ENCODE measurements around the gene KRTAP20-3.

Gene KRTAP20-3

DNA sequence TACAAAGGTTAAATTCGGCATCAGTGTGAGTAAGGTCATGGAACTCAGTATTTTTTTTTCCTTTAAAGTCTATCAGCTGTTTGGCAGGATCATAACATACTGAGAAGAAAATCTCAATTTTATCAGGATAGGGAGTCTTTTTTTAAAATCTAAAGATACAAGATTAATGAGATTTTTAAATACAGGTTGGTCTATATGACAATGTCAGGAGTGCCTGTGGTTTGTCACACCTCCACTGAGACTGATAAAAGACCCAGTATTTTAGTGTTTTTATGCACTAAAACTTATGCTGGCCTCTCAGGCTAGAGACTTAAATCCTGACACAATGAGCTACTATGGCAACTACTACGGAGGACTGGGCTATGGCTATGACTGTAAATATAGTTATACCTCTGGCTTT lies at the start of gene KRTAP20-3:
KRTAP20-3 (plus strand) TSS at position 301 of the 400 bp plus-strand sequence.
- H3K9me3 ChIP-seq (ENCODE audit: control insufficient read depth in 1 of 2, low read length in 2 of 2) = peaks cover 0 to 7% of the 10 kb centered on the region in 2 donors

GRCh38 chr21:30598802-30599201 lies 43.9 kb upstream of the KRTAP20-3 start, which contains the start of gene KRTAP6-2:
TSS of gene KRTAP6-2 (minus strand) at chr21:30598902. CDS start at chr21:30598874, 28 bp downstream.
- H3K27ac ChIP-seq (ENCODE audit: low read depth, low read length) = no peak within 1 kb of the TSS
- H3K4me3 ChIP-seq (ENCODE audit: low read depth in 1 of 2, low read length in 2 of 2) = no peak within 1 kb of the TSS
- peaks cover 0 to 15% of the 10 kb centered on the region in 2 donors for H3K9me3 ChIP-seq (ENCODE audit: control insufficient read depth in 1 of 2, low read length in 2 of 2)
- H3K9ac ChIP-seq (ENCODE audit: low read depth in 1 of 2, low read length in 2 of 2) = no peak within 1 kb of the TSS
- no peaks in the 10 kb centered on the region for H3K36me3 ChIP-seq (ENCODE audit: control insufficient read depth in 1 of 2, insufficient read depth in 2 of 2, low read length in 2 of 2)
- no peaks in the 10 kb centered on the region for H3K4me1 ChIP-seq (ENCODE audit: control insufficient read depth in 1 of 2, insufficient read depth in 2 of 2, low read length in 2 of 2)
- H3K27me3 ChIP-seq (ENCODE audit: control insufficient read depth in 1 of 2, insufficient read depth in 2 of 2, low read length in 2 of 2) = no peaks in the 10 kb centered on the region

More for the DNA sequence above, at the start of gene KRTAP20-3:
- Histone ChIP-seq H3K27me3 (ENCODE audit: control insufficient read depth in 1 of 2, insufficient read depth in 2 of 2, low read length in 2 of 2) (no peaks in the 10 kb centered on the region), H3K36me3 (ENCODE audit: control insufficient read depth in 1 of 2, insufficient read depth in 2 of 2, low read length in 2 of 2) (no peaks in the 10 kb centered on the region), H3K27ac (ENCODE audit: low read depth, low read length) (no peak within 1 kb of the TSS), H3K4me1 (ENCODE audit: control insufficient read depth in 1 of 2, insufficient read depth in 2 of 2, low read length in 2 of 2) (no peaks in the 10 kb centered on the region), H3K4me3 (ENCODE audit: low read depth in 1 of 2, low read length in 2 of 2) (no peak within 1 kb of the TSS), H3K9ac (ENCODE audit: low read depth in 1 of 2, low read length in 2 of 2) (no peak within 1 kb of the TSS)

- H3K4me3 ChIP-seq (ENCODE audit: low read depth in 1 of 2, low read length in 2 of 2) = no peak within 1 kb of the TSS
- H3K9ac ChIP-seq (ENCODE audit: low read depth in 1 of 2, low read length in 2 of 2) = no peak within 1 kb of the TSS
- no peaks in the 10 kb centered on the region for H3K4me1 ChIP-seq (ENCODE audit: control insufficient read depth in 1 of 2, insufficient read depth in 2 of 2, low read length in 2 of 2)
- H3K27me3 ChIP-seq (ENCODE audit: control insufficient read depth in 1 of 2, insufficient read depth in 2 of 2, low read length in 2 of 2) = no peaks in the 10 kb centered on the region
- H3K9me3 ChIP-seq (ENCODE audit: control insufficient read depth in 1 of 2, low read length in 2 of 2) = peaks cover 0 to 13% of the 10 kb centered on the region in 2 donors
- no peaks in the 10 kb centered on the region for H3K36me3 ChIP-seq (ENCODE audit: control insufficient read depth in 1 of 2, insufficient read depth in 2 of 2, low read length in 2 of 2)
- H3K27ac ChIP-seq (ENCODE audit: low read depth, low read length) = no peak within 1 kb of the TSS
Observed at GRCh38 chr21:30600787-30601186, 41.9 kb upstream of the KRTAP20-3 start, which contains the start of gene KRTAP22-1. TSS of gene KRTAP22-1 (plus strand) at chr21:30601087.

DNA sequence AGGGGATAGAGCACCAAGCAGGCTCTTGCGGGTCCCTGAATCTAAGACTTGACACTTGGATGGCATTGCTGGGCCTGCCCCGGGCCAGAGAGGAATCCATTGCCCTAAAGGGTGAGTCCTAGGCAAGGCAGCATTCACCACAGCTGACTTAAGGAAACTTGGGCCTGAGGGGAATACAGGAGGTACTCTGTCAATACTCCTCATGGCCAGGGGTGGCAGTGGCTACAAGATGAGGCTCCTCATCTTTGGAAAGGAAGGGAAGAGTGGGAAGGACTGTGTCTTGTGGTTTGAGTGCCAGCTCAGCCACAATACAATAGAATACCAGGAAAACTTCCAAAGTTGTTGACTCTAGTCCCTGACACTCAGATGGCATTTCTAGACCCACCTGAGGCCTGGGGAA lies 36.7 kb upstream of the KRTAP20-3 start:
- no peaks in the 10 kb centered on the region for H3K36me3 ChIP-seq (ENCODE audit: control insufficient read depth in 1 of 2, insufficient read depth in 2 of 2, low read length in 2 of 2)
- H3K4me1 ChIP-seq (ENCODE audit: control insufficient read depth in 1 of 2, insufficient read depth in 2 of 2, low read length in 2 of 2) = no peaks in the 10 kb centered on the region
- H3K4me3 ChIP-seq (ENCODE audit: low read depth in 1 of 2, low read length in 2 of 2) = no peak overlapping the region
- peaks cover 0 to 20% of the 10 kb centered on the region in 2 donors for H3K9me3 ChIP-seq (ENCODE audit: control insufficient read depth in 1 of 2, low read length in 2 of 2)
- H3K27me3 ChIP-seq (ENCODE audit: control insufficient read depth in 1 of 2, insufficient read depth in 2 of 2, low read length in 2 of 2) = no peaks in the 10 kb centered on the region
- no peak overlapping the region for H3K9ac ChIP-seq (ENCODE audit: low read depth in 1 of 2, low read length in 2 of 2)
- no peak overlapping the region for H3K27ac ChIP-seq (ENCODE audit: low read depth, low read length)

DNA sequence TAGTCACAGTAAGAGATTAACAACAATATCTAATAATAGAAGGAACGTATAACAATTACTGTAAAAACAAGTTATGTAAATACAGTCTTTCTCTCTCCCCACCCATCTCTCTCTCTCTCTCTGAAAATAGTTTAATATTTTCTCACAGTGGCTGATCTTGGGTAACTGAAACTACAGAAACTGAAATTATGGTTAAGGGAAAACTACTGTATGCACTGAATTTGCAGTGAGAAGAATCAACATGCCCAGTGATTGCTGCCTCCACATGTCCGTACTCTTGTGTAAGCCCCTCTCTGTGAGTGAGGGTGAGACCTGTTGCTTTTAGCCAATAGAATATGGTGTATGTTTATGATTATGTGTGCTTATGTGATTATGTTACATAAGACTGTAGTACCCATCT lies 30.5 kb upstream of the KRTAP20-3 start:
- Histone ChIP-seq H3K36me3 (ENCODE audit: control insufficient read depth in 1 of 2, insufficient read depth in 2 of 2, low read length in 2 of 2) (no peaks in the 10 kb centered on the region), H3K27me3 (ENCODE audit: control insufficient read depth in 1 of 2, insufficient read depth in 2 of 2, low read length in 2 of 2) (no peaks in the 10 kb centered on the region), H3K9me3 (ENCODE audit: control insufficient read depth in 1 of 2, low read length in 2 of 2) (peaks cover 0 to 37% of the 10 kb centered on the region in 2 donors), H3K4me3 (ENCODE audit: low read depth in 1 of 2, low read length in 2 of 2) (no peak overlapping the region), H3K4me1 (ENCODE audit: control insufficient read depth in 1 of 2, insufficient read depth in 2 of 2, low read length in 2 of 2) (no peaks in the 10 kb centered on the region), H3K27ac (ENCODE audit: low read depth, low read length) (peak overlapping the region; percentile 6), H3K9ac (ENCODE audit: low read depth in 1 of 2, low read length in 2 of 2) (no peak overlapping the region)

GRCh38 chr21:30613836-30614235 lies 28.8 kb upstream of the KRTAP20-3 start, which contains the start of gene KRTAP6-1:
TSS of gene KRTAP6-1 (minus strand) at chr21:30613930. CDS start at chr21:30613904, 26 bp downstream.
- Histone ChIP-seq H3K4me3 (ENCODE audit: low read depth in 1 of 2, low read length in 2 of 2) (no peak within 1 kb of the TSS), H3K36me3 (ENCODE audit: control insufficient read depth in 1 of 2, insufficient read depth in 2 of 2, low read length in 2 of 2) (no peaks in the 10 kb centered on the region), H3K27me3 (ENCODE audit: control insufficient read depth in 1 of 2, insufficient read depth in 2 of 2, low read length in 2 of 2) (no peaks in the 10 kb centered on the region), H3K9me3 (ENCODE audit: control insufficient read depth in 1 of 2, low read length in 2 of 2) (peaks cover 0 to 31% of the 10 kb centered on the region in 2 donors), H3K27ac (ENCODE audit: low read depth, low read length) (no peak within 1 kb of the TSS), H3K4me1 (ENCODE audit: control insufficient read depth in 1 of 2, insufficient read depth in 2 of 2, low read length in 2 of 2) (no peaks in the 10 kb centered on the region), H3K9ac (ENCODE audit: low read depth in 1 of 2, low read length in 2 of 2) (no peak within 1 kb of the TSS)

DNA sequence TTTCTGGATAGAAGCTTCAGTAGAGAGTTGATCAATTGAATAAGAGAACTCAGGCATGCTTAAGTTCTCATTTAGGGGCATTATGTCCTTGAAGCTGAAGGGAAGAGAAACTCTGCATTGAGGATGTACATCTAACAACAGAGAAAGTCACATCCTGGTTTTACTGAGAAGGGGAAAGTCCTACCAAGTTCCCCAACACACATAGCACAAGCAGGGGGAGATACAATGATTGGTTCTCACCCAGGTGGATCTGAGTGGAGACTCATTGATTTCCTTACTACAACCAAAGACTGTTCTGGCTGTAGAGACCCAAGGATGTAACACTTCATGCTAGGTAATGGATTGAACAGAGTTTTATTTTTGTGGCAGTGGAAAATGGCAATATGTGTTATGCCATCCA lies 27.5 kb upstream of the KRTAP20-3 start:
- peaks cover 0 to 31% of the 10 kb centered on the region in 2 donors for H3K9me3 ChIP-seq (ENCODE audit: control insufficient read depth in 1 of 2, low read length in 2 of 2)
- H3K4me3 ChIP-seq (ENCODE audit: low read depth in 1 of 2, low read length in 2 of 2) = no peak overlapping the region
- H3K27ac ChIP-seq (ENCODE audit: low read depth, low read length) = no peak overlapping the region
- no peaks in the 10 kb centered on the region for H3K4me1 ChIP-seq (ENCODE audit: control insufficient read depth in 1 of 2, insufficient read depth in 2 of 2, low read length in 2 of 2)
- H3K27me3 ChIP-seq (ENCODE audit: control insufficient read depth in 1 of 2, insufficient read depth in 2 of 2, low read length in 2 of 2) = no peaks in the 10 kb centered on the region
- no peaks in the 10 kb centered on the region for H3K36me3 ChIP-seq (ENCODE audit: control insufficient read depth in 1 of 2, insufficient read depth in 2 of 2, low read length in 2 of 2)
- H3K9ac ChIP-seq (ENCODE audit: low read depth in 1 of 2, low read length in 2 of 2) = no peak overlapping the region

- Histone ChIP-seq H3K36me3 (ENCODE audit: control insufficient read depth in 1 of 2, insufficient read depth in 2 of 2, low read length in 2 of 2) (no peaks in the 10 kb centered on the region), H3K4me3 (ENCODE audit: low read depth in 1 of 2, low read length in 2 of 2) (no peak within 1 kb of the TSS), H3K27ac (ENCODE audit: low read depth, low read length) (no peak within 1 kb of the TSS), H3K9me3 (ENCODE audit: control insufficient read depth in 1 of 2, low read length in 2 of 2) (peaks cover under 1 to 31% of the 10 kb centered on the region in 2 donors), H3K27me3 (ENCODE audit: control insufficient read depth in 1 of 2, insufficient read depth in 2 of 2, low read length in 2 of 2) (no peaks in the 10 kb centered on the region), H3K9ac (ENCODE audit: low read depth in 1 of 2, low read length in 2 of 2) (no peak within 1 kb of the TSS), H3K4me1 (ENCODE audit: control insufficient read depth in 1 of 2, insufficient read depth in 2 of 2, low read length in 2 of 2) (no peaks in the 10 kb centered on the region)
Observed at GRCh38 chr21:30616125-30616524, 26.5 kb upstream of the KRTAP20-3 start, which contains the start of gene KRTAP20-1. TSS of gene KRTAP20-1 (plus strand) at chr21:30616425. CDS start at chr21:30616455, 30 bp downstream.

- no peaks in the 10 kb centered on the region for H3K36me3 ChIP-seq (ENCODE audit: control insufficient read depth in 1 of 2, insufficient read depth in 2 of 2, low read length in 2 of 2)
- no peak overlapping the region for H3K27ac ChIP-seq (ENCODE audit: low read depth, low read length)
- no peaks in the 10 kb centered on the region for H3K27me3 ChIP-seq (ENCODE audit: control insufficient read depth in 1 of 2, insufficient read depth in 2 of 2, low read length in 2 of 2)
- H3K4me1 ChIP-seq (ENCODE audit: control insufficient read depth in 1 of 2, insufficient read depth in 2 of 2, low read length in 2 of 2) = no peaks in the 10 kb centered on the region
- H3K9ac ChIP-seq (ENCODE audit: low read depth in 1 of 2, low read length in 2 of 2) = no peak overlapping the region
- peaks cover 9 to 12% of the 10 kb centered on the region in 2 donors for H3K9me3 ChIP-seq (ENCODE audit: control insufficient read depth in 1 of 2, low read length in 2 of 2)
- no peak overlapping the region for H3K4me3 ChIP-seq (ENCODE audit: low read depth in 1 of 2, low read length in 2 of 2)
Observed at GRCh38 chr21:30620080-30620479, 22.6 kb upstream of the KRTAP20-3 start.

- Histone ChIP-seq H3K27me3 (ENCODE audit: control insufficient read depth in 1 of 2, insufficient read depth in 2 of 2, low read length in 2 of 2) (no peaks in the 10 kb centered on the region), H3K4me1 (ENCODE audit: control insufficient read depth in 1 of 2, insufficient read depth in 2 of 2, low read length in 2 of 2) (no peaks in the 10 kb centered on the region), H3K27ac (ENCODE audit: low read depth, low read length) (no peak within 1 kb of the TSS), H3K36me3 (ENCODE audit: control insufficient read depth in 1 of 2, insufficient read depth in 2 of 2, low read length in 2 of 2) (no peaks in the 10 kb centered on the region), H3K9ac (ENCODE audit: low read depth in 1 of 2, low read length in 2 of 2) (no peak within 1 kb of the TSS), H3K9me3 (ENCODE audit: control insufficient read depth in 1 of 2, low read length in 2 of 2) (peaks cover 11 to 12% of the 10 kb centered on the region in 2 donors), H3K4me3 (ENCODE audit: low read depth in 1 of 2, low read length in 2 of 2) (no peak within 1 kb of the TSS)
Observed at GRCh38 chr21:30620522-30620921, 22.1 kb upstream of the KRTAP20-3 start, which contains the start of gene KRTAP20-4. TSS of gene KRTAP20-4 (plus strand) at chr21:30620627.

Measured in duodenal mucosa (tissue), 2 donors.